K562 treated with DMSO at 1 percent for 12 hours (cell line): ENCODE data around the gene CYLC1. TPM values are rescaled to one million over a fixed set of nuclear protein-coding genes. Genes with fewer than 3 reads are reported as not detected.

Source experiments
- total RNA-seq: library from RNA; unstranded; fragments of 300-600 nt; gene quantifications from 2 replicates; pipeline ENCODE4 v1.2.3, GENCODE V29; 2022; ENCODE audit not compliant: insufficient read depth

Gene CYLC1, protein sequence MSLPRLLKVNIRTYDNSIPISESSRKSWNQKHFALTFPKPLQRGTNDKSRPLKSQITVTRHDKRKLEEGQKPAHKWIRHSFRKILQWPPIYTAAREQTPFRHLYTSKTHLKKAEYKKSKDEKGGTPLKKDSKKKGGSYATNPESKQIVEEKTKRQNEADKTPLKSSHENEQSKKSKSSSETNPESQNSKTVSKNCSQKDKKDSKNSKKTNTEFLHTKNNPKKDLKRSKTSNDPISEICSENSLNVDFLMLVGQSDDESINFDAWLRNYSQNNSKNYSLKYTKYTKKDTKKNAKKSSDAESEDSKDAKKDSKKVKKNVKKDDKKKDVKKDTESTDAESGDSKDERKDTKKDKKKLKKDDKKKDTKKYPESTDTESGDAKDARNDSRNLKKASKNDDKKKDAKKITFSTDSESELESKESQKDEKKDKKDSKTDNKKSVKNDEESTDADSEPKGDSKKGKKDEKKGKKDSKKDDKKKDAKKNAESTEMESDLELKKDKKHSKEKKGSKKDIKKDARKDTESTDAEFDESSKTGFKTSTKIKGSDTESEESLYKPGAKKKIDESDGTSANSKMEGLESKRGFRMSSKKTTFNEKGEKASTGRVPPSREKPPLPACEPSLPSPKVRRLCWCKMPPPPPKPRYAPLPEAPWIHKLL
- not detected in 2 replicates for total RNA-seq

DNA sequence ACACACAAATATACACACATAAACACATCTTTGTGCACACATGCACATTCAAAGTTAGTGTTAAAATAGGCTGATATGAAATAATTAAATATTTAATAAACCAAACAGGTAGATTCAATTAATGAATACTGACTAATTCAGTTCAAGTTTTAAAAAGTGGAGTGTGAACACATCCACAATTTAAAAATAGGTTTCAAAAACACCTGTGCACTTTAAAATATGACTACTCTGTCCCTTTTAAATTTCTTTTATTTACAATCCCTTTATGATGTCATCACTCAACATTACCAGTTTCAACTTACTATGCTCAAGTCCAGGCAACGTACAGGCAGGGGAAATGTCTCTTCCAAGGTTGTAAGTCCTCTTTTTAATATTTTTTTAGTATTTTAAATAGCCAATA is at the start of gene CYLC1:
Gene CYLC1, plus strand, starts transcription at position 301 of the 400 bp plus-strand sequence. Its CDS starts 37 bp downstream, at position 338.

